GM19328 (cell line): ENCODE measurements around the gene TFB1M.
"Not testable (repeated sequence)": the region's sequence is repeated elsewhere in the genome, so short reads cannot be mapped to it uniquely, and the experiment has no call there.

ENCODE experiments used
- ATAC-seq: cut with Tn5 transposase; IDR thresholded peaks from one replicate; pipeline ENCODE4 v1.9.1; 2021; ENCODE audit warnings: mild to moderate bottlenecking, moderate library complexity; ENCODE audit not compliant: unreplicated experiment

The TFB1M gene

DNA sequence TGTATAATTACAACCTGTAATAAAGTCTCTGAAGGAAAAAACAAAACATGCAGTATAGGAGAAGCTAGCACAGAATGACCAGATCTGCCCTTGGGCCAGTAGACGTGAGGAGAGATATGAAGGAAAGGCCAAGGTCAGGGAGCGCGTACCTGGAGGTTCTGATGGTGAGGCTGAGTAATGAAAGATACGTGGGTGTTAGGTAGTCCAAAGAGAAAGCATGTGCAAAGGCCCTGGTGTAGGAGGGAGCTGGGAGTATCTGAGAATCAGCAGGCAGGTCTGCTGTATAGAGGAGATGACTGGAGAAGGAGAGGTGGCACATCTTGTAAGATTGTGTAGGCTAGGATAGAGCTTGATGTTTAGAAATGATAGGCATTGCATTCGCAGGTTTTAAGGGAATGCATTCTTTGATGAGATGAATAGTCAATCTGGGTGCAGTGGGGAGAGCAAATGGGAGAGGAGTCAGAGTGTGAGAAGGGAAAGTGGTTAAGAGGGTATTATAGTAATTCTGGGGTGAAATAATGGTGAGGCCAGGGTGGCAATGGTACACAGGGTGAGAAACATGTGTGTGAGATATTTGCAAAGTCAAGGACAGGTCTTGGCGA, 15.9 kb upstream of the TFB1M start:
- no peak for ATAC-seq

DNA sequence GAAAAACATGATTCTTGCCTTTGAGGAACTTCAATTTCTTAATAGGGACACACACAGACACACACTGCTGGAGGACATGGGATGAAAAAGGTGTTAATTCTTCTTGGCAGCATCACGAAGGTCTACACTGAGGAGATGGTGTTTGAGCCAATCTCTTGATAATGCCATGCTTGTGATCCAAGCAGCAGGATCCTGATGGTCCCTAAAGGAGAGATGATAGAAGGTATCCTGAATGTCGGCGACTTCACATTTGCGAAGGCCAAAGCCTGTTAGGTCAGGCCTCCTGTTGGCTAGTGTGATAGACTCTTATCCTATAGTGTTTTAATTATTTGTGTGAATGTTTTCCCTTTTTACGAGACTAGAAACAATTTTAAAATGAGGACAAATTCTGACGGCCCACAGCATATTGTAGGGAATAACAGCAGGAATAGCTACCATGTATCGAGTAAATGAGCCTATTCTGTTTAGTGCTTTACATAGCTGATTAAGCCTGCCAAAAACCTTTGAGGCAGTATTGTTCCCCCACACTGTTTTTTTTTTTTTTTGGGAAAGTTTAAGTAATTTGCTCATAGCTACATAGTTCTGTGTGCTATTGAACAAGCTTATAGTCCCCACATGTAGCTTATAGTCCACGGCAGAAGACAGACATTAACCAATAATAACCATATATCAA, 15.3 kb upstream of the TFB1M start:
- ATAC-seq = no peak

DNA sequence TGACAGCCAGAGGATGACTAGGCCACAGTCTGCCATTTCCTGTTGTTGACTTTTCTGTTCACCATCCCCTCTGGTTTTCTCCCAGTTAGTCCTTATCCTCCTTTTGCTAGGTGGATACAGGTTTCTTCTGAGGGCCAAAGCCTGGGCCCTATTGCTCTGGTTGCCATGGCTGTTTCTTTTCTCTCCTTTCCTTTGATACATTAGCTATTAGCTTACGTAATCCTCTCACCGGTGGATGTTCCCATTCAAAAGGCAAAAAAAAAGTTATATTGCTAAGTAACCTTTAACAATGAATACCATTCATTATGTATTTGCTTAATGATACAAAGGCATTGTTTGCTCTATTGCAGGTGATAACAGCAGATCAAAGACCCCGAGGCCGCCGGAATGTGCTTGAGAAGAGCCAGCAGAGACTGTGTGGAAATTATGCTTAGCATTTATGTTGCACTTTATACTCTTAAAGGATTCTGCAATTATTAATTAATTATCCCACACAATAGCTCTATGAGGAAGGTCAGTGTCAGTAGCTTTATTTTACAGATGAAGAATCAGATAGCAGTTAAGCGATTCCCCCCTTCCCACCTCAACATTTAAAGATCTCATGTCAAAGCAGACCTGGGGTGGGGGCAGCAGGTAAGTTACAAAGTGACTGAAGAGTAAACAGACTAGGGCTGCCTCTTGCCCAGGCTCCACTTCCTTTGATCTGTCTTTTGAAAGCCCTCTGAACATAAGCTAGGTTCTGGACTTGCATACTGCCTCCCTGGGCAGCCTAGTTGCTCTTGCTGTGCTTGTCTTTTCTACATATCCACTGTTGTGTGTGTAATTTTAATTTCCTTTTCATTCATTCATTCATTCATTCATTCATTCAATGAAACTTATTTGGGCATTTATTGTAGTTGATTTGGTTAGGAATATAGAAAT, 14.5 kb upstream of the TFB1M start:
- ATAC-seq = no peak

DNA sequence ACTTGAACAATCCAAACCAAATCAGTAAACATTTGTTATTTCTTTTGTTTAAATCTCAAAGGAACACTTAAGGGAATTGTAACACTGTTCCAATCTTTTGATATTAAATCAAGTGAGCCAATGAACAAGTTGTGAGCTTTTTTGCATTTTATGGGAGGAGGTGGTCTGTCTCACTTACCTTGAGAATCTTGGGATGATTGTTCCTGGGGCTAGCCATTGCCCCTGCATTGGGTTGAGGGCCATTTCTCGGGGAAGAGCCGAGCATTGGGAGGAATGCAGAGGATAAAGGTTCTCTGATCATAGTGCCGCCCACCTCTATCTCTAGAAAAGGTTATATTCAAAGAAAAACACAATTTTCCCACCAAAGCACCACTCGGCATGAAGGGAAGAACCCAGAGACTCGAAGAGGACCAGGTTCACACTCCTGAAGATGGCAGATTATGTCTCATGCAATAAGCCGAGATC, 13.8 kb upstream of the TFB1M start:
- no peak for ATAC-seq

DNA sequence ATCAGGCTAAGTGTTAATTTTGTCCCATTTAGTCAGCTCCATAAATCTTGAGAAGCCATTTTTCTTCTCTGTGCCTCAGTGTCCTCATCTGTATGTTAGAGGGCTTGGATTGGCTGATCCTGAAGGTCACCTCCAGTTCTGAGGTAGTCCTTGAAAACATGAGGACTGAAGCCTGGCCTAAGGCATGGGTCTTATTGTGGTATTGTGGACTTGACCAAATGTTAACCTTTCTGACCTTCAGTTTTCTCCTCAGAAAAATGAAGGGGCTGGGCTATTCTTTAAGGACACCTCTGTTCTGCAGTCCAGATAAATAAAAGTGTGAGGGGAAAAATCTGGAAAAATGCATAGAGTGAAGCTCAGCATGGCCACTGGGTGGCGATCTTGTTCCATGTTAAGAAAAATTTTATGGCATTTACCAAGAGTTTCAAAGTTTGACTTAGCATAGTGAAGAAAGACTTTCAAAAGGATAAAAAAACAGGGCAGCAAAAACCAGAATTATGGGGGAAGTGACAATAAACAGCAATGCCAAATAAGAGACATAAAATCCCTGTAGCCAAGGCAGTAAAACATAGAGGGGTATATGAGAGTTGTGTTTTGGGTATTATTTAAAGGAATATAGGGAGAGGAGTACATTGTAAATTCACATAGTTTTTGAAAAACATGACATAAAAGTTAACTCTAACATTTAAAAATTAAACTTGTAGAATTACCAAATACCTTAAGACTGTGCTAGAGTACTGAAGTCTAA, 13.2 kb upstream of the TFB1M start:
- peak; percentile 51 for ATAC-seq

DNA sequence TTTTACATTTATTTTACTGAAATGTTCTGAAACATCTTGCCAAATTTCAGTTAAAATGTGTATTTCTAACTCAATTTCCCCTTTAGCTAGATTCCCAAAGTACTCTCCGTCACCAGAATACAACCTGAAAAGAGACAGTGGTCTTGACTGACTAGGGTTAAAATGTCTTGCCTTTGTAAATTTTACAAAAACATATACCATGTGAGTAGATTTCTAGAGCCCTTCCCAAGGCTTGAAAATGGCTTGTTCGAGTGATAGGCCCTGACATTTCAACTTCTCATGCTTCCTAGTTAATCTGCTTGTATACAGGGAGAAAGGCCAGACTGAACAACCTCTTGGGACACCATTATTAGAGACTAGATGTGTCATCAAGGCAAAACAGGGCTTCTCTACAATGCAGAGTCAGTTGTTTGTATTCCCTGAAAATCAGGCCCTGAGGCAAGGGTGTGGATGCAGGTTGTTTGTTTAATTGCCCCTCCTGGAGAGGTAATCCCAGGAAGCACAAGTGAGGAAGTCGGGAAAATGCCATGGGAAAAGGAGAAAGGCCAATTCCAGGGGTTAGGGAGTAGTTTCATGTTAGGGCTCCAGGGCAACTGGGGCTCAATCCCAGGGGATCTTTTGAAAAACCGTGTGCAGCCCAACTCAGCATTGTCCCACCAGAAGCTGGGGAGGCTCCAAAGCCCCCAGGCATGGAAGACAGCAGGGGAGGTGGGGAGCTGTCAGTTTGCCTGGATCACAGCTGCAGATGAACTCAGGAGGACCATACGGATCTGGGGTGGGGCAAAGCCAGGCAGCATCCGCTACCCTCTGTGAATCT, 11.6 kb upstream of the TFB1M start:
- ATAC-seq = no peak

DNA sequence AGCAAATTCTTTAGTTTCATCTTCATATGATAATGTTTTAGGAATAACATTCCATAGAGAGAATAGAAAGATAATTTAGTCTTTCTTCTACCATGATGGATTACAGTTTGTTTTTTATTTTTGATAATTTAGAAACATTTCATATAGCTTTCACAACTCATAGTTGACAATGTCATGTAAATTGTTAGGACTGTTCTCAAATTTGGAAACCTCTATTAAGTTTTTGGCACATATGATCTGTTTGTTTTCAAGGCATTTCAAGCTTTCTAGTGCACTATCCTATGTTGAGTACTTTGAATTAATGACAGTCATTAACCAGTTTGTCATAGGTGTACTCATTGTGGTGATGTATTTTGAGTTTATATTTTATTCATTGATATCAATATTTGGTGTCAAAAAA, 10.7 kb upstream of the TFB1M start:
- no peak for ATAC-seq

DNA sequence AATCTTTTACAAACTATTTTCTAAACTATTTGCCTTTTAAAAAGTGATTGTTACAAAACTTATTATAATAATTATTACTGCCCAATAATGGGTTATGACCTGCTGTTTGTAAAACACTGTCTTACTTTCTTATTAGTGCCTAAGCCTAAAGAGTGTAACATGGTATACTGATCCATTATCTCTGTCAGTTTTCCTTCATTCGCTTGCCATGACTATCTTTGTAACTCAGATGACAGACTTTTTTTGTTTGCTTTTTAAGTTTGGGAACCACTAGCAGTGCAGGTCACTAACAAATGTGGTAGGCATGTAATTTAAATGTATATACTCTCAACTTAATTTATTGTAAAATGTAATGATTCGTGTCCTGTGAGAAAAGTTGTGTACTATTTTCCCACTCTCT, 9.9 kb upstream of the TFB1M start:
- no peak for ATAC-seq

DNA sequence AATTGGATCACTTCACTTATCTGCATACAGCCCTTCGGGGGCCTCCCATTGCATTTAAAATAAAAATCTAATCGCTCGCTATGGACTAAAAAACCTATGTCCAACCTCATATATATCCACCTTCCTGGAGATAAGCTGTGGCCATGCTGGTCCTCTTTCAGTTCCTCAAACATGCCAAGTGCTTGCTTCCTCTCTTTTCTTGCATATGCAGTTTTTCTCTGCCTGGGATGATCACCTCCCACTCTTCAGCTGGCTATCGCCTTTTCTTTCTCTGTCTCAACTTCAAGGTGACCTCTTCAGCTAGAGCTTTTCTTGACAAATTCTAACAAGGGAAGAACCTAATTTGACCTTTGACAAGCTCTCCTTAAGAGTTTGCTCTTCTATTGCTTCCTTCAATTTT, 5.6 kb upstream of the TFB1M start:
- no peak for ATAC-seq

DNA sequence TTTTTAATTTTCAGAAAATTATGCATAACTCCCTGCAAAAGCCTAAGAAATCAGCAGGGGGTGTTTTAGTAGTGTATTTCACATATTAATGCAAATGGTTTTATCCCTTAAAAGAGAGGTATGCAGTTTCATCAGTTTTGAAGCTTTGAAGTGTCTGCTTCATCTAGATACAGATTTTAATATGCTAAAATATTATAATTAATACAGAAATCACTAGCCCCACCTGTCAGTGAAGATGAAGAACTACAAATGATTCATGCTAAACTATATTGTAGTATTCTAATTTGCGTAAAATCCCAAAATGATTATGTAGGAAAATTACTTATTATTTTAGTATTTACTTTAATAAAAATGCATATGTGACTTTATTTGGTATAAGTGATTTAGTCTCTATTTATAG, 2.9 kb upstream of the TFB1M start:
- no peak for ATAC-seq

DNA sequence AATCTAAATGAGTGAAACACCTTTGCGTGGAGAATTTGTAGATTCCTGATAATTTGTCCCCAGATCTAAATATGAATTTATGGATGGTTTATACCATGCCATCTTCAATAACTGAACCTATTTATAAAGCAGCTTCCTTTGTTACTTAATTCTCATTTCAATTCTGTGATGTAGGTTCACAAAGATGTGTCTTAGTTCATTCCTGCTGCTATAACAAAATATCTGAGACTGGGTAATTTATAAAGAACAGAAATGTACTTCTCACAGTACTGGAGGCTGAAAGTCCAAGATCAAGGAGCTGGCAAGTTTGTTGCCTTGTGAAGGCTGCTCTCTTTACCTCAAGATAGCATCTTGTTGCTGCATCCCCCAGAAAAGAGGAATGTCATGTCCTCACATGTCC, 2.1 kb upstream of the TFB1M start:
- ATAC-seq = no peak

DNA sequence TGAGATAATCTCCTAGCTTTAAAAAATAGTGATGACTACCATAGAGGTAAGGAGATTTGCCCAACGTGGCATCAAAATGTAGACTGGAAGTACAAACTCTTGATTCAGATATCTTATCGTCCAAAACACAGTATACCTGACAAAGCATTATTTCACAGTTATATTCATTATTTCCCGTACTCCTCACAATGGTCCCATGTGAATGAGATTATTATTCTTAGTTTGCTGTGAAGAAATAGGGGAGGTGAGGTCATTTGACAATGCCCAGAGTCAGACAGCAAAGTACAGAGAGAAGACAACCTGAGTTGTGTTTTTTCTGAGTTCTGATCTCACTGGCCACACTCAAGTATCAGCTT, 1.2 kb upstream of the TFB1M start:
- no peak for ATAC-seq

DNA sequence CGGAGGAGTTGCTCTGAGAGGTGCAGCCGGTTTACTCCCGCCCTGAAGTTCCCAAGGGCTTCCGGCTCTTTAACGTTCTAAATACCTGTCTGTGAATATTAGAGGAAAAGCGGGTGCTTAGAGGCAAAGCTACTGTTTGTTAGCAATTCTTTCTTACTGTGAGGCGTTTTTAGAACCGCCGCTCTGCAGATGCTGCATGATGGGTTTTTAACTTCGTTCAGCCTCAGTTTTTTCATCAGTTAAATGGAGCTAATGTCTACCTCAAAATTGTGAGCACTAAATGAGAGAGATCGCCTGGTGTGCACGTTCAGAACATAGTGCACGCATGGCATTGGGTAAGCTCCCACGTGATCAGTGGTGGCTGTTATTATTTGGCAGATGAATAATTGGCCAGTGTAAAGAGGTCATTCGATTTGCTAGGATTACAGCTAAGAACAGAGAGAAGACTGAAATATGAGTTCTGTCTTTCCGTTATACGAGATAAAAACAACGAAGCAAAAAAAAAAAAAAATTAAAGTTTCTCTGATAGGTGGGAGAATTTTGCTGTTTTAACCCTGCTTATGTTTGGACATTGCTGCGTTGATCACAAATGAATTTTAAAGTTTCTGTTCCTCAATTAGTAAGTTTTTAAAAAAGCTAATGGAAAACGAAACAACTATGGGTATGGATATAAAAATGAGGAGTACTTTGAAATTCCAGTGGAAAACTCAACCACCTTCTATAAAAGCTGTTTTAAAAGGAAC, 660 bp upstream of the TFB1M start:
- ATAC-seq = peak; percentile 37

DNA sequence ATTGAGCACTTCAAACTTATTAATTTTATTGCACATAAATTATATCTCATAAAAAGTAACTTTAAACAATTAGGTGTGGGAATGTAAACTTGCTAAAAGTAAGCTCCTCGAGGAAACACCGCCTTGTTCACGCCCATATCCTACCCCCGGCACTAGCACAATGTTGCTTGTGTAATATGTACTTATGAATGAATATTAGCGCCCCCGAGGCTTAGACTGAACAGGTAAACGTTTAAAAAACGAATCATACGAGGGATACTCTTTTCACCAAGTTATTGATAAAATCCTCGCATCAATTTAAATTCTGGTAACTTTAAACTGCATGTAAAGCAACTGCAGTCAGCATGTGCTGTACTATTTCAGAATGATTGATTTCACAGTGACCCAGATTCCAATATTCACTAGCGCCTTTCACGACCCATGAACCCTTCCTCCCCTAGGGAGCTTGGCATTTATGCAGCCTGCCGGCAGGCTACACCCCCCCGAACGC, 637 bp downstream of the TFB1M start:
- ATAC-seq = peak; percentile 6

DNA sequence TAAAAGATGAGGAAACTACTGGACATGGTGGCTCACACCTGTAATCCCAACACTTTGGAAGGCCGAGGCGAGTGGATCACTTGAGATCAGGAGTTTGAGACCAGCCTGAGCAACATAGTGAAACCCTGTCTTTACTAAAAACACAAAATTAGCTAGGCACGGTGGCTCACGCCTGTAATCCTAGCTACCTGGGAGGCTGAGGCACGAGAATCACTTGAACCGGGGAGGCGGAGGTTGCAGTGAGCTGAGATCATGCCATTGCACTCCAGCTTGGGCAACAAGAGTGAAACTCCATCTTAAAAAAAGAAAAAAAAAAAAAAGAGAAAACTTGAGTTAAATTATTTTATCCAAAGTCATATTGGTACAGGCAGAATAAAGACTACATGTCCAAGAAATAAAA, 1.3 kb downstream of the TFB1M start:
- ATAC-seq = not testable (repeated sequence)

DNA sequence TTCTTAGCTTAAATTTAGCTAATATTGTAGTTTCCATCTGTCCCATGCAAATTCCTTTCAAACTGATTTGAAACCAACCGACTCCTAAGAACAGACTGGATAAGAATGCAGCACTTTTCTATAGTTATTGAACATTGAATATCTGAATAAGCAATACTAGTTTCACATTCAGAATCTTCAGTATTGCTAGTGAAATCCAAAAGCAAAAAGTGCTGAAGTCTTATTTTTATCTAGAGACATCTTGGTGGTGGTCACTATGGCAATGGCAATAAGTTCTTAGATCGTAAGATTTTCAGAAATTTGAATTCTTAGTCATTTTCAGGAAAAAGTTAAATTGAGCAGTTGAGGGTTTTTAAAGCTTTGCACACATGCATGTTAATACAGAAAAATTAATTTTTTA, 2.7 kb downstream of the TFB1M start:
- no peak for ATAC-seq

DNA sequence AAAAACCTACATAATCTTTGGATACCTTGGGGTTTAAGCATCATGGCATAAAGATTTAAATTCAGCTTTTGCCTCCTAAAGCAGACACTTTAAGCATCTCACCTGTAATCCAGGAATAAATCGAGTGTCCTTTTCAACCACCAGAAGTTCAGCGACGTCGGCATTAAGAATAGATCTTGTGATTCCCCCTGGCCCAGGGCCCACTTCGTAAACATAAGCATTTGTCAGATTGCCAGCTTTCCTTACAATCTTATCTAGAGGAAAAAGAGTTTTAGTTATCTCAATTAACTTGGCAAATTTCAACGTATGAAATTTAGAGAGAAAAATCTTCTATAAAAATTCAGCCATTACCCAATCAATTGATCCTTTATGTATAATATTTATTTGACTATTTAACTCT, 3.2 kb downstream of the TFB1M start:
- no peak for ATAC-seq

DNA sequence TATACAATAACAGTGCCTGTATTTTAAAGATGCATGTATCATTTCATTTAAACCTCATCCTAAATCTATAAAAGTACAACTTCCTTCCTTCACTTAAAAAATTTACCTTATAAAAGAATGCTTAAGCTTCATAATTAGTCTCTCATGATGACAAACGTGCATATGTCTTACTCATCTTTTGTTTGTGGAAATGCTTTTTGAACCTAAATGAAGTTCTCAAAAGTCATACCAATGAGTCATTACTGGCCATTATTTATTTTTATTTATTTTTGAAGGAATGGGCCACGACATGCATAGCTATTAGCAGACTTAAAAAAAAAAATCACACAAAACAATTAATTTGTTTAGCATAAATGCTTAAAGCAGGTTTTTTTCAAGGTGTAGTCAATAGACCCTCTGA, 3.7 kb downstream of the TFB1M start:
- ATAC-seq = no peak

DNA sequence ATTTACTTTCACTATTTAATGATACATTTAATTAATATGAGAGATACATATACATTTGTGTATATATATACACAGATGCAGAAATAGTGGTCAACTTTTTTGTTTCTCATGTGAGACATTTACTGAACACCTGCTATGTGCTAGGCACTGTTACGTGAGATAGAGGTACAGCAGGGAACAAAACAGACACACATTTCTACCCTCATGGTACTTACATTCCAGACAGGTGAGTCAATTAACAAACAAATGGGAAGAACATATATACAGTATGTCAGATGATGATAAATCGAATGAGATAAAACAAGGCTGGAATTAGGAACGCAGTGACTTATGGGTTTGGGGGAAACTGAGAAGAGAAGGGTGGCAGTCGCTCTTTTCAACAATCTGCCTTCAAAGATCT, 5.1 kb downstream of the TFB1M start:
- ATAC-seq = no peak

DNA sequence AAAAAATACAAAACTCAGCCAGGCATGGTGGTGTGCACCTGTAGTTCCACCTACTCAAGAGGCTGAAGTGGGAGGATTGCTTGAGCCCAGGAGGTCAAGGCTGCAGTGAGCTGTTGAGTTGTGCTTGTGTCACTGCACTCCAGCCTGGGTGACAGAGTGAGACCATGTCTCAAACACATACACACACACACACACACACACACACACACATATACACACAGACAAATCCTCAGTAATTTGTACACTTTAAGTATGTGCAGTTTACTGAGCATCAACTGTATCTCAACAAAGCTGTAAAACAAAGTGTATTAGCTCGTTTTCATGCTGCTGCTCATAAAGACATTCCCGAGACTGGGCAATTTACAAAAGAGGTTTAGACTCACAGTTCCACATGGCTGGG, 7.3 kb downstream of the TFB1M start:
- no peak for ATAC-seq
